GM15510 (cell line): ENCODE data around the gene CCDC68.

ENCODE experiments used
- POLR2A ChIP-seq: IDR thresholded peaks from 3 replicates; pipeline ENCODE4 v1.6.1; 2011; ENCODE audit warnings: borderline replicate concordance; ENCODE audit not compliant: insufficient read length; ENCODE audit errors: extremely low read depth

Gene CCDC68

GRCh38 chr18:54968807-54969206 is 9.5 kb upstream of the CCDC68 start:
- TF ChIP-seq POLR2A, result no peak

- no peak for TF ChIP-seq POLR2A
Observed at GRCh38 chr18:54967786-54968185, 8.5 kb upstream of the CCDC68 start.

GRCh38 chr18:54964741-54965140 is 5.5 kb upstream of the CCDC68 start:
- TF ChIP-seq POLR2A, result no peak

- no peak for TF ChIP-seq POLR2A
Observed at GRCh38 chr18:54962919-54963645, 3.8 kb upstream of the CCDC68 start.

- TF ChIP-seq POLR2A, result no peak
Observed at GRCh38 chr18:54961868-54962267, 2.6 kb upstream of the CCDC68 start.

GRCh38 chr18:54961016-54961423 is 1.8 kb upstream of the CCDC68 start:
- TF ChIP-seq POLR2A, result no peak

- TF ChIP-seq POLR2A, result no peak
Observed at GRCh38 chr18:54960197-54960596, 936 bp upstream of the CCDC68 start.

- TF ChIP-seq POLR2A, result no peak
Observed at GRCh38 chr18:54957996-54958395, 1.3 kb downstream of the CCDC68 start.

GRCh38 chr18:54957296-54957832 is 1.9 kb downstream of the CCDC68 start:
- TF ChIP-seq POLR2A, result no peak

- no peak for TF ChIP-seq POLR2A
Observed at GRCh38 chr18:54956506-54956905, 2.8 kb downstream of the CCDC68 start.

GRCh38 chr18:54952026-54952425 is 7.2 kb downstream of the CCDC68 start:
- TF ChIP-seq POLR2A, result no peak

- no peak for TF ChIP-seq POLR2A
Observed at GRCh38 chr18:54950221-54950620, 9.0 kb downstream of the CCDC68 start.

GRCh38 chr18:54949588-54949987 is 9.7 kb downstream of the CCDC68 start:
- no peak for TF ChIP-seq POLR2A

GRCh38 chr18:54948350-54948837 is 10.9 kb downstream of the CCDC68 start:
- TF ChIP-seq POLR2A, result no peak

- no peak for TF ChIP-seq POLR2A
Observed at GRCh38 chr18:54947091-54947490, 12.2 kb downstream of the CCDC68 start.

GRCh38 chr18:54946149-54946581 is 13.1 kb downstream of the CCDC68 start:
- no peak for TF ChIP-seq POLR2A

- TF ChIP-seq POLR2A, result no peak
Observed at GRCh38 chr18:54945576-54946125, 13.6 kb downstream of the CCDC68 start.

- TF ChIP-seq POLR2A, result no peak
Observed at GRCh38 chr18:54942569-54942968, 16.7 kb downstream of the CCDC68 start.
